PC-3 (cell line): ENCODE results near the gene LAMB4.

Experiments used
- EZH2 ChIP-seq: fragments of 300-600 bp; sonication (generic); IDR thresholded peaks from one replicate; pipeline ENCODE4 v1.6.1; 2017; ENCODE audit warnings: antibody characterized with exemption, mild to moderate bottlenecking, low read length; ENCODE audit not compliant: unreplicated experiment
- TF ChIP-seq, protein P1 (sequence below): fragments of 300-600 bp; sonication (generic); conservative IDR thresholded peaks from 2 replicates; pipeline ENCODE4 v1.5.1; 2017; ENCODE audit warnings: antibody characterized with exemption, low read depth, mild to moderate bottlenecking, low read length

DNA sequence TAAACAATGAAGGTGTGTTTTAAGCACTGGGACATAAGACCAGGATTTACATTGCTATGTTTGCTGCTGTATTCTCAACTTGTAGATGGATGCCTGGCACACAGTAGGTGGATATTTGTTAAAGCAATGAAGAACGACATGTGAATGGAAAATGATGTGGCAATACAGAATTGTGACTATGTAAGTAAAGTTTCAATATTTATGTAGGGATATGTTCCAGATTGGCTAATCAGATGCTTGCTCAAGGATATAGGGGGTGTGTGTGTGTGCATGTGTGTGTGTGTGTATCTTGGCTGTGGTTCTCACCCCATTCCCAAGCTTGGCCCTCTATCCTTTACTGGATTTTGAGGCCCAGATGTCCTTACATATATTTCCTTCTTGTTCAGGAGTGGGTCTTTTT lies 84.5 kb downstream of the LAMB4 start:
- TF ChIP-seq, protein P1, sequence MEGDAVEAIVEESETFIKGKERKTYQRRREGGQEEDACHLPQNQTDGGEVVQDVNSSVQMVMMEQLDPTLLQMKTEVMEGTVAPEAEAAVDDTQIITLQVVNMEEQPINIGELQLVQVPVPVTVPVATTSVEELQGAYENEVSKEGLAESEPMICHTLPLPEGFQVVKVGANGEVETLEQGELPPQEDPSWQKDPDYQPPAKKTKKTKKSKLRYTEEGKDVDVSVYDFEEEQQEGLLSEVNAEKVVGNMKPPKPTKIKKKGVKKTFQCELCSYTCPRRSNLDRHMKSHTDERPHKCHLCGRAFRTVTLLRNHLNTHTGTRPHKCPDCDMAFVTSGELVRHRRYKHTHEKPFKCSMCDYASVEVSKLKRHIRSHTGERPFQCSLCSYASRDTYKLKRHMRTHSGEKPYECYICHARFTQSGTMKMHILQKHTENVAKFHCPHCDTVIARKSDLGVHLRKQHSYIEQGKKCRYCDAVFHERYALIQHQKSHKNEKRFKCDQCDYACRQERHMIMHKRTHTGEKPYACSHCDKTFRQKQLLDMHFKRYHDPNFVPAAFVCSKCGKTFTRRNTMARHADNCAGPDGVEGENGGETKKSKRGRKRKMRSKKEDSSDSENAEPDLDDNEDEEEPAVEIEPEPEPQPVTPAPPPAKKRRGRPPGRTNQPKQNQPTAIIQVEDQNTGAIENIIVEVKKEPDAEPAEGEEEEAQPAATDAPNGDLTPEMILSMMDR = no peak
- TF ChIP-seq EZH2 = no peak
